Measurements from ENCODE around the gene CDH4.

DNA sequence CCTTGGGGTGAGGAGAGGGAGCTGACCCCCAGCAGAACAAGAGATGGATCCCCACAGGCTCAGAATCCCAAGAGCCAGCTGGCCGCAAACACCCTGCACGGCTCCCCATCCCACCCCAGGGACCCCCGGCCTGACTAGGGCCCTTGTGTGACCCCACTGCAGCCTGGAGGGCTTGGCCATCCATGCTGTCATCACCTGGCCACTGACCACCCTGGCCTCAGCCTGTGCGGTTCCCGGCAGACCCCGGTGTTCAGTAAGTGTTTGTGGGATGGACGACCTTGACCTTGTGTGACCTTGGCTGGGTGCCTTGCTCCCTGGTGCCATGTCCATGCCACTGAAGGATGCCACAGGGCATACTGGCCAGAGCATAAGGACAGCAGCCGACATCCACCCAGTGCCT lies 485.3 kb downstream of the CDH4 start:
- TF ChIP-seq, protein P1, sequence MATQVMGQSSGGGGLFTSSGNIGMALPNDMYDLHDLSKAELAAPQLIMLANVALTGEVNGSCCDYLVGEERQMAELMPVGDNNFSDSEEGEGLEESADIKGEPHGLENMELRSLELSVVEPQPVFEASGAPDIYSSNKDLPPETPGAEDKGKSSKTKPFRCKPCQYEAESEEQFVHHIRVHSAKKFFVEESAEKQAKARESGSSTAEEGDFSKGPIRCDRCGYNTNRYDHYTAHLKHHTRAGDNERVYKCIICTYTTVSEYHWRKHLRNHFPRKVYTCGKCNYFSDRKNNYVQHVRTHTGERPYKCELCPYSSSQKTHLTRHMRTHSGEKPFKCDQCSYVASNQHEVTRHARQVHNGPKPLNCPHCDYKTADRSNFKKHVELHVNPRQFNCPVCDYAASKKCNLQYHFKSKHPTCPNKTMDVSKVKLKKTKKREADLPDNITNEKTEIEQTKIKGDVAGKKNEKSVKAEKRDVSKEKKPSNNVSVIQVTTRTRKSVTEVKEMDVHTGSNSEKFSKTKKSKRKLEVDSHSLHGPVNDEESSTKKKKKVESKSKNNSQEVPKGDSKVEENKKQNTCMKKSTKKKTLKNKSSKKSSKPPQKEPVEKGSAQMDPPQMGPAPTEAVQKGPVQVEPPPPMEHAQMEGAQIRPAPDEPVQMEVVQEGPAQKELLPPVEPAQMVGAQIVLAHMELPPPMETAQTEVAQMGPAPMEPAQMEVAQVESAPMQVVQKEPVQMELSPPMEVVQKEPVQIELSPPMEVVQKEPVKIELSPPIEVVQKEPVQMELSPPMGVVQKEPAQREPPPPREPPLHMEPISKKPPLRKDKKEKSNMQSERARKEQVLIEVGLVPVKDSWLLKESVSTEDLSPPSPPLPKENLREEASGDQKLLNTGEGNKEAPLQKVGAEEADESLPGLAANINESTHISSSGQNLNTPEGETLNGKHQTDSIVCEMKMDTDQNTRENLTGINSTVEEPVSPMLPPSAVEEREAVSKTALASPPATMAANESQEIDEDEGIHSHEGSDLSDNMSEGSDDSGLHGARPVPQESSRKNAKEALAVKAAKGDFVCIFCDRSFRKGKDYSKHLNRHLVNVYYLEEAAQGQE (IDR thresholded peaks at IDR 0.05; ENCODE audit: insufficient read depth in 1 of 2, low read depth in 2 of 2, low read length in 2 of 2), result no peak
- TF ChIP-seq POLR2AphosphoS5 (IDR thresholded peaks at IDR 0.05; ENCODE audit: low read depth, low read length) (no peak), TAF1 (IDR thresholded peaks at IDR 0.05; ENCODE audit: borderline replicate concordance, insufficient read depth, low read length) (no peak), FOXP2 (optimal IDR thresholded peaks at IDR 0.05; ENCODE audit: borderline replicate concordance, extremely low read depth, extremely low read length, insufficient read depth) (no peak), SIN3A (IDR thresholded peaks at IDR 0.05; ENCODE audit: borderline replicate concordance, insufficient read depth, low read length) (no peak)

Data from PFSK-1 (cell line).